IMR-90 (cell line): ENCODE data around the gene NELL2. TPM values are rescaled to one million over a fixed set of nuclear protein-coding genes. Genes with fewer than 3 reads are reported as not detected.

ENCODE experiments used
- ATAC-seq: fragments of 200-7000 bp; cut with Tn5 transposase; 2 replicates; pipeline ENCODE4 v1.9.1; 2020; ENCODE audit warnings: low read depth, mild to moderate bottlenecking, moderate library complexity
- BruUV-seq: library from RNA; stranded (reverse); fragments of 400-500 nt; replicated peaks from 2 replicates; lab custom pipeline; 2021; lab: Mats Ljungman, UMichigan
- CTCF ChIA-PET: fragments of 300-600 bp; formaldehyde crosslinking; extraction: SDS; loops from one replicate; lab custom pipeline; 2021; ENCODE audit warnings: antibody characterized with exemption; lab: Yijun Ruan, JAX
- POLR2A ChIA-PET: fragments of 300-600 bp; sonication (Branson Sonifier 250); formaldehyde crosslinking; loops from one replicate; lab custom pipeline; 2022; ENCODE audit warnings: antibody characterized with exemption; ENCODE audit not compliant: unreplicated experiment; lab: Charles Lee
- DNase-seq: peaks from one replicate; pipeline ENCODE4 v3.0.0; 2013
- H2AFZ ChIP-seq: replicated peaks from 2 replicates; pipeline ENCODE3; 2013; ENCODE audit warnings: low read length, mild to moderate bottlenecking; ENCODE audit not compliant: poor library complexity
- H2AK5ac ChIP-seq: 2 replicates; pipeline ENCODE4 v1.6.1; 2013; ENCODE audit warnings: low read depth, low read length, inconsistent platforms
- H2AK9ac ChIP-seq: replicated peaks from 2 replicates; pipeline ENCODE3; 2013; ENCODE audit warnings: mild to moderate bottlenecking, low read depth, low read length, moderate library complexity; ENCODE audit not compliant: poor library complexity
- H2BK120ac ChIP-seq: 2 replicates; pipeline ENCODE4 v1.6.1; 2013; ENCODE audit warnings: low read depth, low read length, inconsistent platforms
- H2BK15ac ChIP-seq: 3 replicates; pipeline ENCODE4 v1.6.1; 2013; ENCODE audit warnings: low read depth, low read length, inconsistent platforms
- H2BK20ac ChIP-seq: 2 replicates; pipeline ENCODE4 v1.6.1; 2013; ENCODE audit warnings: low read depth, mild to moderate bottlenecking, inconsistent platforms, low read length, moderate library complexity
- H2BK5ac ChIP-seq: 2 replicates; pipeline ENCODE4 v1.6.1; 2013; ENCODE audit warnings: mild to moderate bottlenecking, low read depth, low read length, inconsistent platforms; ENCODE audit not compliant: poor library complexity, severe bottlenecking
- H3K14ac ChIP-seq: replicated peaks from 2 replicates; pipeline ENCODE4 v1.6.1; 2013; ENCODE audit warnings: low read depth, low read length, inconsistent platforms
- H3K18ac ChIP-seq: 2 replicates; pipeline ENCODE4 v1.6.1; 2013; ENCODE audit warnings: low read depth, low read length, control low read depth
- H3K23ac ChIP-seq: 2 replicates; pipeline ENCODE4 v1.6.1; 2013; ENCODE audit warnings: low read depth, low read length, inconsistent platforms
- H3K27ac ChIP-seq: 2 replicates; pipeline ENCODE4 v1.5.1; 2013; ENCODE audit warnings: mild to moderate bottlenecking, control low read depth, low read length; ENCODE audit not compliant: insufficient read depth
- H3K27me3 ChIP-seq: 2 replicates; pipeline ENCODE4 v1.6.1; 2013; ENCODE audit warnings: low read length; ENCODE audit not compliant: control insufficient read depth, insufficient read depth
- H3K36me3 ChIP-seq: 2 replicates; pipeline ENCODE4 v1.6.1; 2013; ENCODE audit warnings: low read length, mixed read lengths; ENCODE audit not compliant: control insufficient read depth, insufficient read depth
- H3K4ac ChIP-seq: 2 replicates; pipeline ENCODE4 v1.6.1; 2013; ENCODE audit warnings: low read depth, low read length, inconsistent platforms
- H3K4me1 ChIP-seq: 2 replicates; pipeline ENCODE4 v1.6.1; 2013; ENCODE audit warnings: low read length, mixed read lengths; ENCODE audit not compliant: control insufficient read depth, insufficient read depth
- H3K4me2 ChIP-seq: 2 replicates; pipeline ENCODE4 v1.6.1; 2013; ENCODE audit warnings: low read depth, mild to moderate bottlenecking, control low read depth, low read length, moderate library complexity
- H3K4me3 ChIP-seq: 2 replicates; pipeline ENCODE4 v1.5.1; 2013; ENCODE audit warnings: low read depth, mild to moderate bottlenecking, control low read depth, low read length, moderate library complexity; ENCODE audit not compliant: insufficient read depth
- H3K56ac ChIP-seq: 2 replicates; pipeline ENCODE4 v1.6.1; 2013; ENCODE audit warnings: low read length, inconsistent platforms; ENCODE audit not compliant: insufficient read depth; ENCODE audit errors: extremely low read depth
- H3K79me1 ChIP-seq, 2 experiments: 2 replicates each; pipeline ENCODE4 v1.6.1; 2013; ENCODE audit warnings: low read length in 2 of 2, inconsistent platforms in 1 of 2, low read depth in 1 of 2
- H3K9ac ChIP-seq: 2 replicates; pipeline ENCODE4 v1.6.1; 2013; ENCODE audit warnings: low read depth, low read length, control low read depth
- H3K9me1 ChIP-seq: 2 replicates; pipeline ENCODE4 v1.6.1; 2013; ENCODE audit warnings: low read length, inconsistent platforms; ENCODE audit not compliant: insufficient read depth
- H3K9me3 ChIP-seq: 2 replicates; pipeline ENCODE4 v1.6.1; 2013; ENCODE audit warnings: low read length; ENCODE audit not compliant: control insufficient read depth, insufficient read depth
- H4K20me1 ChIP-seq: 2 replicates; pipeline ENCODE4 v1.6.1; 2013; ENCODE audit warnings: low read length, inconsistent platforms; ENCODE audit not compliant: insufficient read depth
- H4K5ac ChIP-seq: 2 replicates; pipeline ENCODE4 v1.6.1; 2013; ENCODE audit warnings: mild to moderate bottlenecking, low read depth, low read length, control low read depth
- H4K8ac ChIP-seq, 2 experiments: 2 replicates each; pipeline ENCODE4 v1.6.1; 2013; ENCODE audit warnings: low read depth in 2 of 2, low read length in 2 of 2, control low read depth in 1 of 2, inconsistent platforms in 1 of 2
- H4K91ac ChIP-seq: 2 replicates; pipeline ENCODE4 v1.6.1; 2013; ENCODE audit warnings: low read depth, low read length, inconsistent platforms; ENCODE audit not compliant: insufficient read depth
- BHLHE40 ChIP-seq: fragments of 150-350 bp; IDR thresholded peaks from 2 replicates; pipeline ENCODE4 v1.6.1; 2016; ENCODE audit warnings: mild to moderate bottlenecking, low read depth, low read length
- CEBPB ChIP-seq: IDR thresholded peaks from 2 replicates; pipeline ENCODE4 v1.6.1; 2012; ENCODE audit warnings: low read depth, low read length, improper control_type of control experiment
- FOS ChIP-seq: fragments of 150-350 bp; IDR thresholded peaks from 2 replicates; pipeline ENCODE4 v1.6.1; 2016; ENCODE audit warnings: low read depth, low read length
- MAZ ChIP-seq: IDR thresholded peaks from 2 replicates; pipeline ENCODE4 v1.6.1; 2012; ENCODE audit warnings: low read depth, mild to moderate bottlenecking, low read length, improper control_type of control experiment, moderate library complexity, borderline replicate concordance
- POLR2A ChIP-seq: IDR thresholded peaks from 2 replicates; pipeline ENCODE4 v1.6.1; 2012; ENCODE audit warnings: mild to moderate bottlenecking, low read depth, low read length
- RAD21 ChIP-seq: IDR thresholded peaks from 2 replicates; pipeline ENCODE4 v1.6.1; 2012; ENCODE audit warnings: low read length, improper control_type of control experiment
- RCOR1 ChIP-seq: IDR thresholded peaks from 2 replicates; pipeline ENCODE4 v1.6.1; 2012; ENCODE audit warnings: mild to moderate bottlenecking, low read length, improper control_type of control experiment; ENCODE audit not compliant: insufficient replicate concordance
- SMC3 ChIP-seq: fragments of 150-350 bp; IDR thresholded peaks from 2 replicates; pipeline ENCODE4 v1.6.1; 2016; ENCODE audit warnings: low read depth, mild to moderate bottlenecking, antibody characterized with exemption, low read length, moderate library complexity
- WGBS, 2 experiments: methylation state at CpG; one replicate each; pipeline versions ENCODE4 v1.1.5 to v1.1.7; 2013; ENCODE audit warnings: missing lambda C conversion rate in 2 of 2; ENCODE audit not compliant: insufficient read length in 1 of 2; ENCODE audit errors: extremely low coverage in 2 of 2; 5-methylcytosine and 5-hydroxymethylcytosine counted together
- dilution Hi-C: fragments of 300-500 bp; cut with HindIII; formaldehyde crosslinking; loops from one replicate; pipeline ENCODE4 v1.14.3; 2018; ENCODE audit warnings: low sequenced_read_pairs; ENCODE audit not compliant: unreplicated experiment
- in situ Hi-C: fragments of 300-500 bp; cut with MboI; formaldehyde crosslinking; loops from 3 replicates; pipeline ENCODE4 v1.14.3; 2019; ENCODE audit warnings: low sequenced_read_pairs, inconsistent platforms, mixed read lengths
- intact Hi-C: fragments of 100-400 bp; cut with micrococcal nuclease; formaldehyde crosslinking; loops from 2 replicates; pipeline ENCODE4 v1.10.0; 2022
- polyA plus RNA-seq, 3 experiments: library from polyadenylated mRNA; depleted of rRNA; stranded (reverse); fragments of >200 nt; gene quantifications; 2 replicates each; pipeline ENCODE4 v1.2.3, GENCODE V29; 2012; ENCODE audit warnings: low replicate concordance in 1 of 3
- total RNA-seq: library from RNA; depleted of rRNA; stranded (reverse); fragments of >200 nt; gene quantifications from 2 replicates; pipeline ENCODE4 v1.2.3, GENCODE V29; 2012

NELL2 gene
- total and polyA plus RNA-seq, 2 of the 4 experiments (the other 2 are of a cell fraction): 0.18 to 0.26 TPM

- H2BK5ac ChIP-seq: no peak overlapping the region
- no peak overlapping the region for H2AFZ ChIP-seq
- no CpG with 5 or more reads among the region's 4 CpGs for WGBS, 2 experiments
- no TSS peak for BruUV-seq
- dilution Hi-C loops: no loop called here
- H3K56ac ChIP-seq: no peak overlapping the region
- no peaks in the 10 kb centered on the region for H4K20me1 ChIP-seq
- no peaks in the 10 kb centered on the region for H3K36me3 ChIP-seq
- H3K4me1 ChIP-seq: no peaks in the 10 kb centered on the region
- no peak overlapping the region for H3K4ac ChIP-seq
- H3K14ac ChIP-seq: no peak overlapping the region
- H3K9ac ChIP-seq: no peak overlapping the region
- no peak overlapping the region for H2AK9ac ChIP-seq
- CTCF ChIA-PET: no interaction called here
- H2BK120ac ChIP-seq: no peak overlapping the region
- H4K5ac ChIP-seq: no peak overlapping the region
- POLR2A ChIA-PET: no interaction called here
- H4K8ac ChIP-seq: no peak overlapping the region
- no peak overlapping the region for H3K27ac ChIP-seq
- no peaks in the 10 kb centered on the region for H3K79me1 ChIP-seq
- ATAC-seq (no peak), DNase-seq (no peak)
- in situ Hi-C loops: no loop called here
- no peak overlapping the region for H2BK20ac ChIP-seq
- intact Hi-C loops: no loop called here
- H2BK15ac ChIP-seq: no peak overlapping the region
- H3K23ac ChIP-seq: no peak overlapping the region
- no peak overlapping the region for H3K4me3 ChIP-seq
- no peaks in the 10 kb centered on the region for H3K9me3 ChIP-seq
- no peak overlapping the region for H2AK5ac ChIP-seq
- H4K91ac ChIP-seq: no peak overlapping the region
- H3K27me3 ChIP-seq: no peaks in the 10 kb centered on the region
- H3K9me1 ChIP-seq: no peaks in the 10 kb centered on the region
- TF ChIP-seq POLR2A (no peak), SMC3 (no peak), FOS (no peak), RAD21 (no peak), BHLHE40 (no peak), MAZ (no peak), CEBPB (no peak), RCOR1 (no peak)
- H3K4me2 ChIP-seq: no peak overlapping the region
- no peak overlapping the region for H3K18ac ChIP-seq
Observed at GRCh38 chr12:44842669-44843068, 33.4 kb downstream of the NELL2 start.
